ENCODE data around the gene ELK1. TPM values are rescaled to one million over a fixed set of nuclear protein-coding genes. Genes with fewer than 3 reads are reported as not detected.

The ELK1 gene
- total and polyA plus RNA-seq, 2 experiments from 2014 or later, result 20.6 to 36.6 TPM

GRCh38 chrX:47587091-47587891 is 63.1 kb downstream of the ELK1 start:
- no peaks in the 10 kb centered on the region for H3K9me3 ChIP-seq (ENCODE audit: low read depth)
- H3K4me3 ChIP-seq, result no peak overlapping the region
- H3K36me3 ChIP-seq, result no peaks in the 10 kb centered on the region
- no peak for DNase-seq (ENCODE audit: low read depth in 1 of 2, low spot score in 1 of 2)
- no peaks in the 10 kb centered on the region for H3K4me1 ChIP-seq (ENCODE audit: low read depth)
- no peak overlapping the region for H3K27ac ChIP-seq
- no peak for TF ChIP-seq CTCF (IDR thresholded peaks at IDR 0.05; ENCODE audit: low read depth, low read length)
- H3K27me3 ChIP-seq, result no peaks in the 10 kb centered on the region

GRCh38 chrX:47586043-47586787 is 64.1 kb downstream of the ELK1 start:
- no peak for DNase-seq (ENCODE audit: low read depth in 1 of 2, low spot score in 1 of 2)
- Histone ChIP-seq H3K9me3 (ENCODE audit: low read depth) (no peaks in the 10 kb centered on the region), H3K4me3 (no peak overlapping the region)

More at GRCh38 chrX:47586043-47586787, 64.1 kb downstream of the ELK1 start:
- Histone ChIP-seq H3K27ac (no peak overlapping the region), H3K36me3 (no peaks in the 10 kb centered on the region), H3K27me3 (no peaks in the 10 kb centered on the region), H3K4me1 (ENCODE audit: low read depth) (no peaks in the 10 kb centered on the region)
- TF ChIP-seq CTCF (IDR thresholded peaks at IDR 0.05; ENCODE audit: low read depth, low read length), result peak; percentile 7

Other genes starting within 250 kb of the ELK1 start
- 5.4 and 5.6 TPM in 2 replicates for gene ZNF41, start 167.3 kb downstream of the ELK1 start, total RNA-seq
- 4.4 and 4.5 TPM in 2 replicates for gene ZNF41, start 167.3 kb downstream of the ELK1 start, polyA plus RNA-seq
- gene ARAF, start 89.4 kb downstream of the ELK1 start, total RNA-seq, result 44.1 and 45.5 TPM in 2 replicates
- gene ARAF, start 89.4 kb downstream of the ELK1 start, polyA plus RNA-seq, result 72.9 and 87.3 TPM in 2 replicates
- 54.4 and 113 TPM in 2 replicates for gene TIMP1, start 68.1 kb downstream of the ELK1 start, total RNA-seq
- gene TIMP1, start 68.1 kb downstream of the ELK1 start, polyA plus RNA-seq, result 147 and 247 TPM in 2 replicates
- gene SYN1, start 30.7 kb downstream of the ELK1 start, total RNA-seq, result 1.8 and 2.0 TPM in 2 replicates
- gene SYN1, start 30.7 kb downstream of the ELK1 start, polyA plus RNA-seq, result 10.8 and 12.6 TPM in 2 replicates
- gene CFP, start 20.6 kb downstream of the ELK1 start, total RNA-seq, result 0.07 and 0.09 TPM in 2 replicates
- 0.13 TPM in 1 of 2 replicates, not detected in the other for gene CFP, start 20.6 kb downstream of the ELK1 start, polyA plus RNA-seq
- 84.0 and 86.9 TPM in 2 replicates for gene UXT, start 8.6 kb upstream of the ELK1 start, total RNA-seq
- gene UXT, start 8.6 kb upstream of the ELK1 start, polyA plus RNA-seq, result 128 and 151 TPM in 2 replicates
- 4.3 and 12.7 TPM in 2 replicates for gene ZNF81, start 186.3 kb upstream of the ELK1 start, total RNA-seq
- gene ZNF81, start 186.3 kb upstream of the ELK1 start, polyA plus RNA-seq, result 6.9 and 7.3 TPM in 2 replicates